Activated naive CD4-positive, alpha-beta T cell treated with anti-CD3 and anti-CD28 coated beads, Interleukin-2, amount 50 U/mL, for 72 hours (primary cell): ENCODE results near the gene SEC23B. TPM values are rescaled to one million over a fixed set of nuclear protein-coding genes. Genes with fewer than 3 reads are reported as not detected.

ENCODE experiments used
- total RNA-seq, 2 donors: library from RNA; stranded (reverse); gene quantifications; one replicate each; pipeline ENCODE4 v1.2.3, GENCODE V29; 2022

The SEC23B gene
- total RNA-seq, 2 donors from 2014 or later, result 92.2 to 97.0 TPM

Other genes starting within 250 kb of the SEC23B start
- gene ZNF133, start 219.4 kb upstream of the SEC23B start, total RNA-seq, result 1 to 10 TPM; 4.7 to 9.9 TPM
- gene DZANK1, start 40.9 kb upstream of the SEC23B start, total RNA-seq, result 1 to 10 TPM; 1.3 to 2.4 TPM
- gene POLR3F, start 40.5 kb upstream of the SEC23B start, total RNA-seq, result 1 to 10 TPM; 2.9 to 9.0 TPM
- 10 to 100 TPM in 1 of 2 donors, 1 to 10 TPM in 1; 7.7 to 23.8 TPM for gene RBBP9, start 10.7 kb upstream of the SEC23B start, total RNA-seq
- 10 to 100 TPM; 70.3 to 85.5 TPM for gene SMIM26, start 59.5 kb downstream of the SEC23B start, total RNA-seq
- gene DTD1, start 80.1 kb downstream of the SEC23B start, total RNA-seq, result 10 to 100 TPM; 25.3 to 54.3 TPM